NT2/D1 (cell line): ENCODE measurements around the gene ARID1B.

Source experiments
- SUZ12 ChIP-seq: IDR thresholded peaks from 2 replicates; pipeline ENCODE4 v1.6.1; 2011; ENCODE audit not compliant: insufficient read length, insufficient read depth; ENCODE audit errors: extremely low read depth
- YY1 ChIP-seq: IDR thresholded peaks from 2 replicates; pipeline ENCODE4 v1.6.1; 2011; ENCODE audit not compliant: insufficient read length, insufficient read depth

GRCh38 chr6:157135691-157136090 is 358.5 kb downstream of the ARID1B start:
- TF ChIP-seq YY1: no peak
- TF ChIP-seq SUZ12: no peak
